Trophoblast cell (in vitro differentiated cells and primary cell): ENCODE data around the gene PAIP1.

Source experiments
- DNase-seq, 2 donors: peaks; one replicate each; pipeline ENCODE4 v3.0.0-alpha.2; 2016
- H2AFZ ChIP-seq: 2 replicates; pipeline ENCODE4 v1.6.1; 2013; ENCODE audit warnings: low read length, moderate library complexity, mild to moderate bottlenecking; ENCODE audit not compliant: insufficient read depth, poor library complexity
- H2AK5ac ChIP-seq: 2 replicates; pipeline ENCODE4 v1.6.1; 2013; ENCODE audit warnings: mild to moderate bottlenecking, low read length
- H2BK120ac ChIP-seq: 2 replicates; pipeline ENCODE4 v1.6.1; 2013; ENCODE audit warnings: low read length, mild to moderate bottlenecking, moderate library complexity; ENCODE audit not compliant: insufficient read depth, poor library complexity
- H2BK12ac ChIP-seq: 2 replicates; pipeline ENCODE4 v1.6.1; 2013; ENCODE audit warnings: mild to moderate bottlenecking, low read length, moderate library complexity
- H2BK5ac ChIP-seq: 2 replicates; pipeline ENCODE4 v1.6.1; 2013; ENCODE audit warnings: low read length, low read depth, moderate library complexity, mild to moderate bottlenecking; ENCODE audit not compliant: poor library complexity
- H3K14ac ChIP-seq: 2 replicates; pipeline ENCODE4 v1.6.1; 2013; ENCODE audit warnings: mild to moderate bottlenecking, low read length
- H3K18ac ChIP-seq: 2 replicates; pipeline ENCODE4 v1.6.1; 2013; ENCODE audit warnings: mild to moderate bottlenecking, low read length
- H3K23ac ChIP-seq: 2 replicates; pipeline ENCODE4 v1.6.1; 2013; ENCODE audit warnings: low read length
- H3K27ac ChIP-seq: 2 replicates; pipeline ENCODE4 v1.5.1; 2013; ENCODE audit warnings: low read depth, mild to moderate bottlenecking, inconsistent platforms, low read length, moderate library complexity
- H3K27me3 ChIP-seq: 2 replicates; pipeline ENCODE4 v1.6.1; 2013; ENCODE audit warnings: inconsistent platforms, mild to moderate bottlenecking, low read length, moderate library complexity; ENCODE audit not compliant: insufficient read depth
- H3K36me3 ChIP-seq, 2 experiments: 1 replicate in 1 of 2; 2 replicates in 1 of 2; pipeline ENCODE4 v1.6.1; 2013; ENCODE audit warnings: low read length in 2 of 2, mild to moderate bottlenecking in 2 of 2, moderate library complexity in 1 of 2; ENCODE audit not compliant: insufficient read depth in 2 of 2, control insufficient read depth in 1 of 2
- H3K4ac ChIP-seq: 2 replicates; pipeline ENCODE4 v1.6.1; 2013; ENCODE audit warnings: low read depth, mild to moderate bottlenecking, low read length, moderate library complexity
- H3K4me1 ChIP-seq, 2 experiments: 1 replicate in 1 of 2; 2 replicates in 1 of 2; pipeline ENCODE4 v1.6.1; 2013; ENCODE audit warnings: low read length in 2 of 2, mild to moderate bottlenecking in 2 of 2, moderate library complexity in 1 of 2; ENCODE audit not compliant: insufficient read depth in 2 of 2, control insufficient read depth in 1 of 2
- H3K4me2 ChIP-seq: 2 replicates; pipeline ENCODE4 v1.6.1; 2013; ENCODE audit warnings: inconsistent platforms, mild to moderate bottlenecking, low read length, moderate library complexity
- H3K4me3 ChIP-seq: 2 replicates; pipeline ENCODE4 v1.5.1; 2013; ENCODE audit warnings: mild to moderate bottlenecking, low read depth, low read length, inconsistent platforms
- H3K79me1 ChIP-seq: one replicate; pipeline ENCODE4 v1.6.1; 2013; ENCODE audit warnings: low read length
- H3K79me2 ChIP-seq: 2 replicates; pipeline ENCODE4 v1.6.1; 2013; ENCODE audit warnings: low read length, mild to moderate bottlenecking; ENCODE audit not compliant: control insufficient read depth, insufficient read depth, poor library complexity
- H3K9ac ChIP-seq: 2 replicates; pipeline ENCODE4 v1.6.1; 2013; ENCODE audit warnings: mild to moderate bottlenecking, low read length
- H3K9me3 ChIP-seq: 2 replicates; pipeline ENCODE4 v1.6.1; 2013; ENCODE audit warnings: low read depth, mild to moderate bottlenecking, control low read depth, inconsistent platforms, low read length; ENCODE audit not compliant: insufficient read depth
- H4K12ac ChIP-seq: 2 replicates; pipeline ENCODE4 v1.6.1; 2013; ENCODE audit warnings: low read depth, mild to moderate bottlenecking, low read length, moderate library complexity
- H4K8ac ChIP-seq: 2 replicates; pipeline ENCODE4 v1.6.1; 2013; ENCODE audit warnings: low read depth, mild to moderate bottlenecking, low read length, moderate library complexity
- H4K91ac ChIP-seq: one replicate; pipeline ENCODE4 v1.6.1; 2013; ENCODE audit warnings: low read depth, mild to moderate bottlenecking, low read length, moderate library complexity
- WGBS: extraction: QIAGEN DNeasy Blood & Tissue Kit; methylation state at CpG from one replicate; pipeline ENCODE4 v1.1.7; 2013; ENCODE audit warnings: missing lambda C conversion rate; ENCODE audit not compliant: insufficient read length, insufficient coverage; ENCODE audit errors: extremely low coverage; 5-methylcytosine and 5-hydroxymethylcytosine counted together

The PAIP1 gene

DNA sequence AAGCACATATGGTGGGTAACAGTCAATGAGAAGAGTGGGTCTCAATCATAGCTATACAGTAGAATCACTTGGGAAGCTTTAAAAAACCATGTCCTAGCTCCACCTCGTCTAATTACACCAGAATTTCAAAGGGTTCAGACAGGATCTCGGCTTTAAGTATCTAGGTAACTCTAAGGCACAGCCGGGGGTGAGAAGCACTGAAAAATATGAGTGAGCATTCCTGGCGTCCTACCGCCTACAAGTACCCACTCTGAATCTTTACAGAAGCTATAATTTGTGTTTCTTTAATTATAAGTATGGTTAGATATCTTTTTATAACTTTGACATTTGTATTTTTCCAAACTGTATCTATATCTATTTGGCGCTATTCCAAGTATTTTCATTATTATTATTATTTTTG, 16.1 kb downstream of the PAIP1 start:
- Histone ChIP-seq H3K4me1 (no peaks in the 10 kb centered on the region), H2BK12ac (no peak overlapping the region), H2AFZ (no peak overlapping the region), H3K27me3 (no peaks in the 10 kb centered on the region), H3K9ac (no peak overlapping the region), H4K8ac (no peak overlapping the region), H4K12ac (no peak overlapping the region), H3K9me3 (no peaks in the 10 kb centered on the region), H3K23ac (no peak overlapping the region), H3K4ac (no peak overlapping the region), H3K27ac (no peak overlapping the region), H4K91ac (no peak overlapping the region), H3K18ac (no peak overlapping the region), H3K4me3 (no peak overlapping the region), H2BK120ac (no peak overlapping the region), H3K79me2 (no peaks in the 10 kb centered on the region), H2BK5ac (no peak overlapping the region), H3K79me1 (no peaks in the 10 kb centered on the region), H3K36me3 (peaks cover 16 to 26% of the 10 kb centered on the region in 2 experiments), H3K4me2 (no peak overlapping the region), H3K14ac (no peak overlapping the region), H2AK5ac (no peak overlapping the region)
- no peak for DNase-seq
- no CpG with 5 or more reads among the region's 6 CpGs for WGBS

DNA sequence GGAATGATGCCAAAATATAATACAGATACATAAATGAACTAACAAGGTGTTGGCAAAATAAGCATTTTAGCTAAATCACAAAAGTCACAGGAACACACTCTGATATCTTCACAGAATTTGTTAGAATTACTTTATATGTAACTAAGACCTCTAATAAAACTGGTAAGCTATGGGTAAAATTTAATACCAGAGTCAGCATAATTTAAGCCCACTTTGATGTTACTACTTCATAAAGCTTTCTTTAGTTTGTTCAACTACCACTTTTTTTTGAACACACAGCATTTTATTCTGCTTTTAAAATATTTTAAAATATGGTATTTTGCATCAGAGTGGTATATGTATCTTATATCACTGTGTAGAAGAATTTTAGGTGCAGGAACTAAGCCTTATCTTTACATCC, 19.9 kb downstream of the PAIP1 start:
- Histone ChIP-seq H3K18ac (no peak overlapping the region), H3K79me2 (no peaks in the 10 kb centered on the region), H3K9me3 (no peaks in the 10 kb centered on the region), H3K27ac (no peak overlapping the region), H3K9ac (no peak overlapping the region), H3K79me1 (no peaks in the 10 kb centered on the region), H3K23ac (no peak overlapping the region), H3K4ac (no peak overlapping the region), H2AK5ac (no peak overlapping the region), H3K36me3 (peaks cover 13 to 25% of the 10 kb centered on the region in 2 experiments), H4K12ac (no peak overlapping the region), H2AFZ (no peak overlapping the region), H4K8ac (no peak overlapping the region), H2BK12ac (no peak overlapping the region), H3K14ac (no peak overlapping the region), H3K4me1 (no peaks in the 10 kb centered on the region), H3K4me3 (no peak overlapping the region), H2BK120ac (no peak overlapping the region), H3K27me3 (no peaks in the 10 kb centered on the region), H4K91ac (no peak overlapping the region), H2BK5ac (no peak overlapping the region), H3K4me2 (no peak overlapping the region)
- no peak for DNase-seq

DNA sequence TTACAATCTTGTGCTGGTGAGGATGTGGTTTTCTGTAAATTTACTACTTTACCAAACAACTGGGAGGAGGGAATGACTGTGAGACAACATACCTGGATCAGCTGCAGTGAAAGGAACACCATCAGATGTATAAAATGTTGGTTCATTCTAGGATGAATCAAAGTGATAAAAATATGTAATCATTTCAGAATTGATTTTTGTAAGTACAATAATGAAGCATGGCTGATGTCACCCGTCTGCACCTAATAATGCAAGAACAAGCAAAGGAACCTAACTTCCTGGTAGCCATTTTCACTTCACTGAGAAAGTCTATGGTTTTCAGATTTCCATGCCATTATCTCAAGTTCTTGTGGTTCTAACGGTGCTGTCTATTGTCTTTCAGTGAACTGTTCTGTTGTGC, 23.2 kb downstream of the PAIP1 start:
- H2BK12ac ChIP-seq, result no peak overlapping the region
- H2BK5ac ChIP-seq, result no peak overlapping the region
- H2BK120ac ChIP-seq, result no peak overlapping the region
- H3K9ac ChIP-seq, result no peak overlapping the region
- no peak overlapping the region for H3K4me2 ChIP-seq
- no peak overlapping the region for H2AK5ac ChIP-seq
- no peak overlapping the region for H3K4me3 ChIP-seq
- peaks cover 14 to 30% of the 10 kb centered on the region in 2 experiments for H3K36me3 ChIP-seq
- DNase-seq, result no peak
- H3K14ac ChIP-seq, result no peak overlapping the region
- H3K23ac ChIP-seq, result no peak overlapping the region
- no peak overlapping the region for H2AFZ ChIP-seq
- WGBS, result no CpG with 5 or more reads among the region's 2 CpGs
- no peak overlapping the region for H4K91ac ChIP-seq
- no peak overlapping the region for H3K4ac ChIP-seq
- no peaks in the 10 kb centered on the region for H3K4me1 ChIP-seq
- H3K27ac ChIP-seq, result no peak overlapping the region
- H4K8ac ChIP-seq, result no peak overlapping the region
- H4K12ac ChIP-seq, result no peak overlapping the region
- no peaks in the 10 kb centered on the region for H3K9me3 ChIP-seq
- no peaks in the 10 kb centered on the region for H3K27me3 ChIP-seq
- H3K79me1 ChIP-seq, result no peaks in the 10 kb centered on the region
- no peak overlapping the region for H3K18ac ChIP-seq
- no peaks in the 10 kb centered on the region for H3K79me2 ChIP-seq

DNA sequence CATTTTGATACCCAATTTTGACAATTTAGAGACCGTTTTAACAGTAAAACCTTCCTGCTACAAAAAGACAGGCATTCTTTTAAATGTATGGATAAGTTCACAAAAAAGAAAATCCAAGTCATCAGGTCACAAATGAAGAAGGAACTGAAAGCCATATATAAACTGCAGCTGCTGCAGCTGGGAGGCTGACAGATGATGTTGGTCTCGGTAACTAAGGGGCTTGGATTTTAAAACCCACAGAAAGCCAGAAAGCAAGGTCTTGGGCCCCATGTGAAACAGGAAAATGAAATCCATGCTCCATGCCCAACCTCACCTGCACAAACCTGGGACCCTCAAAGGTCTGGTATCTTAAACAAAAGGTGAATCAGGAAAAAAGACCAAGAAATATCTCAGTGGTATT, 26.2 kb downstream of the PAIP1 start:
- DNase-seq, result no peak
- WGBS, result no CpG with 5 or more reads among the region's 2 CpGs
- no peak overlapping the region for H3K23ac ChIP-seq

More for the DNA sequence above, 26.2 kb downstream of the PAIP1 start:
- H3K27ac ChIP-seq, result no peak overlapping the region
- no peak overlapping the region for H2BK12ac ChIP-seq
- no peak overlapping the region for H2BK5ac ChIP-seq
- no peaks in the 10 kb centered on the region for H3K79me2 ChIP-seq
- H2BK120ac ChIP-seq, result no peak overlapping the region
- no peaks in the 10 kb centered on the region for H3K9me3 ChIP-seq
- H4K91ac ChIP-seq, result no peak overlapping the region
- H3K36me3 ChIP-seq, result peaks cover 11 to 30% of the 10 kb centered on the region in 2 experiments
- H2AFZ ChIP-seq, result no peak overlapping the region
- no peak overlapping the region for H3K18ac ChIP-seq
- no peaks in the 10 kb centered on the region for H3K27me3 ChIP-seq
- no peak overlapping the region for H2AK5ac ChIP-seq
- H3K4ac ChIP-seq, result no peak overlapping the region
- no peak overlapping the region for H3K4me3 ChIP-seq
- no peak overlapping the region for H4K12ac ChIP-seq
- no peak overlapping the region for H3K4me2 ChIP-seq
- H3K9ac ChIP-seq, result no peak overlapping the region
- H3K79me1 ChIP-seq, result no peaks in the 10 kb centered on the region
- no peak overlapping the region for H4K8ac ChIP-seq
- H3K4me1 ChIP-seq, result no peaks in the 10 kb centered on the region
- no peak overlapping the region for H3K14ac ChIP-seq
